BJ (cell line): ENCODE results near the gene PRPSAP1. TPM values are rescaled to one million over a fixed set of nuclear protein-coding genes. Genes with fewer than 3 reads are reported as not detected.

Source experiments
- CTCF ChIA-PET: fragments of 350-600 bp; formaldehyde crosslinking; extraction: SDS; loops from one replicate; lab custom pipeline; 2021; ENCODE audit warnings: antibody characterized with exemption, inconsistent platforms; lab: Yijun Ruan, JAX
- POLR2A ChIA-PET: fragments of 300-600 bp; sonication (Branson Sonifier 250); formaldehyde crosslinking; extraction: SDS; loops from one replicate; lab custom pipeline; 2021; ENCODE audit warnings: antibody characterized with exemption; lab: Charles Lee
- DNase-seq: peaks from one replicate; pipeline ENCODE4 v3.0.0-alpha.2; 2011; ENCODE audit warnings: low read depth
- H3K27me3 ChIP-seq: 2 replicates; pipeline ENCODE4 v1.6.0; 2011; ENCODE audit warnings: low read length; ENCODE audit not compliant: control insufficient read depth, insufficient read depth
- H3K36me3 ChIP-seq: 2 replicates; pipeline ENCODE4 v1.5.1; 2011; ENCODE audit warnings: low read length; ENCODE audit not compliant: control insufficient read depth, insufficient read depth
- H3K4me3 ChIP-seq: 2 replicates; pipeline ENCODE4 v1.5.1; 2011; ENCODE audit warnings: low read depth, mild to moderate bottlenecking, control low read depth, low read length
- CTCF ChIP-seq: IDR thresholded peaks from 2 replicates; pipeline ENCODE4 v1.5.1; 2011; ENCODE audit warnings: low read depth, mild to moderate bottlenecking, control low read depth, inconsistent platforms, low read length, moderate library complexity; ENCODE audit not compliant: insufficient read depth
- polyA plus RNA-seq: library from polyadenylated mRNA; depleted of rRNA; stranded (reverse); fragments of >200 nt; gene quantifications from 2 replicates; pipeline ENCODE4 v1.2.3, GENCODE V29; 2011

PRPSAP1 gene
- polyA plus RNA-seq, 1 experiment: 72.8 TPM

DNA sequence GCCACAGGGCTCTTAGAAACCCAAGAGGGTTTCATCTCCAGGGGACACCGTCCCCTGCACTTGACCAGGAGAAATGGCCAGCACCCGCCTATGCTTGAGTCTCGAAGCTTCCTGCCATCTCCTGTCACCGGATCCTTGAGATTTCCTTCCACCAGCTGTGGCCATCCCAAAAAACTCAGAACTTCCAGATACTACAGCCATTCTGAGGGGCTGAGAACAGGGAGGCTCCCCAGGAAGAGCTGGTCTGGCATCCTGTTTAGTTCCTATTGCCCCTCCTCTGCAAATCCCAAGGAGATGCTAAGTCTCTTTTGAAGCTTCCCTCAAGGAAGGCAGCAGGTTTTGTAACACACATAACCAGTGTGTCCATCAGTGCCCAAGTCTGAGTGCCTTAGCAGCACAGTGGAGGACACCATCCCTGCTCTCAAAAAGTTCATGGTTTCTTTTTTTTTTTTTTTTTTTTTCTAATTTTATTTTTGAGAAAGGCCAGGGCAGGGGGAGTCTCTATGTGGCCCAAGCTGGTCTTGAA, 86.6 kb downstream of the PRPSAP1 start:
- peaks cover 7% of the 10 kb centered on the region for H3K36me3 ChIP-seq
- POLR2A ChIA-PET: interaction anchor here (0.6 to 0.7 kb wide), 2 partner anchors 8 to 11 kb away, joined by 3 to 6 read pairs; no protein-coding TSS in a partner anchor
- H3K4me3 ChIP-seq: peak overlapping the region; percentile 80
- no peak for TF ChIP-seq CTCF
- DNase-seq: no peak
- no peaks in the 10 kb centered on the region for H3K27me3 ChIP-seq
- CTCF ChIA-PET: interaction anchor here (0.6 to 4.8 kb wide), 6 partner anchors 12 to 291 kb away, joined by 3 to 40 read pairs (median 6); no protein-coding TSS in a partner anchor

- Histone ChIP-seq H3K4me3 (peak overlapping the region; percentile 80), H3K27me3 (no peaks in the 10 kb centered on the region), H3K36me3 (peaks cover 7% of the 10 kb centered on the region)
- TF ChIP-seq CTCF: no peak
- ChIA-PET POLR2A (interaction anchor here (0.7 kb wide), 1 partner anchor 10 kb away, joined by 3 read pairs; no protein-coding TSS in a partner anchor), CTCF (interaction anchor here (0.6 to 2.1 kb wide), 6 partner anchors 13 to 291 kb away, joined by 3 to 7 read pairs (median 4); no protein-coding TSS in a partner anchor)
- no peak for DNase-seq
Measured at GRCh38 chr17:76266244-76266938, 87.3 kb downstream of the PRPSAP1 start.

- POLR2A ChIA-PET: interaction anchor here (0.6 kb wide), 1 partner anchor 11 kb away, joined by 6 read pairs; no protein-coding TSS in a partner anchor
- CTCF ChIA-PET: interaction anchor here (0.7 to 2.1 kb wide), 6 partner anchors 11 to 144 kb away, joined by 3 to 8 read pairs (median 5); no protein-coding TSS in a partner anchor
- no peak for DNase-seq
Measured at GRCh38 chr17:76265624-76266243, 88.0 kb downstream of the PRPSAP1 start.

DNA sequence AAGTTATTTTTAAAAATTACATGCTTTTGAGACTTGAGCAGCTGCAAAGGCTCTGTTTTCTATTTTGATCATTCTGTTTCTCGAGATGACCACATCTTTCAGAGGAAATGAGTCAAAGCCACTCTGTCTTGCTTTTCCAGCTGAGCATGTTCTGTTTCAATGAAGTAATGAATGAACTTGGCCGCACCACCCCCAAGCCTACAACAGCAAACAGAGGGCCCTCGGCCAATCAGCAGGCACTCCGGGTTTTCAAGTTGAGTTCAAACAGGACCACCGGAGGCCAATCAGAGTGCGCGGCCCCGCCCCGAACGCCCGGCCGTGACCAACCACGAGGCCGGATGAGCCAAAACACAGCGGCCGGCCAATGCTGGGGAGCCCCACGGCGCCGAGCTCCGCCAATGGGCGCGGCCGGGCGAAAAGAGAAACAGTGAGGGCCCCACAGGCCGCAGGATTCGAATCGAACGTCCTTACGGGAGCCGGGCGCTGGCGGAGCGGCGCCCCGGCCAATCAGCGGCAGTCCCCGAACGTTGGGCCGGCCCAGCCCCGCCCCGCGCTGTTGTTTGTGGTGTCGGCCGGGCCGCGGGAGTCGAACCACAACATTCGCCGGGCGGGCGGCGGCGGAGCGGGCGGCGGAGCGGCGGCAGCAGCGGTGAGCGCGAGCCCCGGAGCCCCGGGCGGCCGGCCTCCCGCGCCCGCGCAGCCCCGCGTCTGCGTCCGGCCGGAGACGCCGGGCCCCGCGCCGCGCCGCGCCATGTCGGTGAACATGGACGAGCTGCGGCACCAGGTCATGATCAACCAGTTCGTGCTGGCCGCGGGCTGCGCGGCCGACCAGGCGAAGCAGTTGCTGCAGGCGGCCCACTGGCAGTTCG, 88.7 kb downstream of the PRPSAP1 start, which contains the start of gene UBALD2:
TSS of gene UBALD2 (plus strand) at position 594 of the 869 bp plus-strand sequence. CDS start at position 752, 158 bp downstream.
- Histone ChIP-seq H3K4me3 (peak within 1 kb of the TSS; percentile 80), H3K36me3 (peaks cover 3% of the 10 kb centered on the region), H3K27me3 (no peaks in the 10 kb centered on the region)
- peak; percentile 99 for DNase-seq
- ChIA-PET CTCF (interaction anchor here (0.6 to 2.3 kb wide), 8 partner anchors 11 to 144 kb away, joined by 3 to 8 read pairs (median 4); no protein-coding TSS in a partner anchor), POLR2A (interaction anchor here (0.6 kb wide), 1 partner anchor 11 kb away, joined by 6 read pairs; no protein-coding TSS in a partner anchor)
- TF ChIP-seq CTCF: no peak

More at GRCh38 chr17:76265624-76266243, 88.0 kb downstream of the PRPSAP1 start:
- Histone ChIP-seq H3K36me3 (peaks cover 4% of the 10 kb centered on the region), H3K4me3 (peak overlapping the region; percentile 80), H3K27me3 (no peaks in the 10 kb centered on the region)
- TF ChIP-seq CTCF: no peak
